Smooth muscle cell (in vitro differentiated cells): ENCODE data around the gene TAOK3. TPM values are rescaled to one million over a fixed set of nuclear protein-coding genes. Genes with fewer than 3 reads are reported as not detected.
A peak's percentile ranks its signal among the peaks of the same experiment; 100 is the strongest.
"Not testable (repeated sequence)": the region's sequence is repeated elsewhere in the genome, so short reads cannot be mapped to it uniquely, and the experiment has no call there.

ENCODE experiments used
- DNase-seq: peaks from one replicate; lab custom pipeline; 2025; ENCODE audit not compliant: unreplicated experiment; lab: John Stamatoyannopoulos, UW
- H2AFZ ChIP-seq: fragments of 200-600 bp; sonication (generic); 2 replicates; pipeline ENCODE4 v1.6.0; 2016; ENCODE audit warnings: antibody characterized with exemption, low read depth, mild to moderate bottlenecking
- H3F3A ChIP-seq: fragments of 200-600 bp; sonication (generic); 2 replicates; pipeline ENCODE4 v1.6.0; 2017; ENCODE audit warnings: antibody characterized with exemption, low read depth
- H3K27ac ChIP-seq: fragments of 200-600 bp; sonication (generic); 2 replicates; pipeline ENCODE4 v1.5.1; 2016; ENCODE audit warnings: low read depth, mild to moderate bottlenecking
- H3K27me3 ChIP-seq: fragments of 200-600 bp; sonication (generic); 2 replicates; pipeline ENCODE4 v1.6.1; 2016; ENCODE audit warnings: low read depth, mild to moderate bottlenecking
- H3K36me3 ChIP-seq: fragments of 200-600 bp; sonication (generic); 2 replicates; pipeline ENCODE4 v1.5.1; 2016; ENCODE audit warnings: low read depth
- H3K4me1 ChIP-seq: fragments of 200-600 bp; sonication (generic); 2 replicates; pipeline ENCODE4 v1.5.1; 2016; ENCODE audit warnings: low read depth
- H3K4me2 ChIP-seq: fragments of 200-600 bp; sonication (generic); 2 replicates; pipeline ENCODE4 v1.6.0; 2016; ENCODE audit warnings: mild to moderate bottlenecking
- H3K4me3 ChIP-seq: fragments of 200-600 bp; sonication (generic); 2 replicates; pipeline ENCODE4 v1.5.1; 2016; ENCODE audit warnings: mild to moderate bottlenecking
- H3K79me2 ChIP-seq: fragments of 200-600 bp; sonication (generic); 2 replicates; pipeline ENCODE4 v1.6.0; 2016; ENCODE audit warnings: low read depth, mild to moderate bottlenecking
- H3K9ac ChIP-seq: fragments of 200-600 bp; sonication (generic); 2 replicates; pipeline ENCODE4 v1.6.0; 2016; ENCODE audit warnings: low read depth
- H3K9me3 ChIP-seq: fragments of 200-600 bp; sonication (generic); replicated peaks from 2 replicates; pipeline ENCODE4 v1.5.1; 2016; ENCODE audit warnings: low read depth
- H4K20me1 ChIP-seq: fragments of 200-600 bp; sonication (generic); 2 replicates; pipeline ENCODE4 v1.6.0; 2016; ENCODE audit warnings: low read depth
- CTCF ChIP-seq: fragments of 200-600 bp; sonication (generic); IDR thresholded peaks from 2 replicates; pipeline ENCODE4 v1.5.1; 2017; ENCODE audit warnings: borderline replicate concordance, mild to moderate bottlenecking, antibody characterized with exemption; ENCODE audit not compliant: insufficient read depth, poor library complexity, severe bottlenecking
- WGBS: methylation state at CpG from one replicate; pipeline ENCODE4 v1.1.7; 2016; ENCODE audit warnings: low lambda C conversion rate; 5-methylcytosine and 5-hydroxymethylcytosine counted together
- polyA plus RNA-seq: library from polyadenylated mRNA; unstranded; fragments of >200 nt; fragmentation: Nextera tagmentation; extraction: Ambion mirVana; gene quantifications from 2 replicates; pipeline ENCODE4 v1.2.1, GENCODE V29; 2016
- total RNA-seq: library from RNA; depleted of rRNA; stranded (reverse); fragments of >200 nt; gene quantifications from 2 replicates; pipeline ENCODE4 v1.2.3, GENCODE V29; 2014

Gene TAOK3
- total and polyA plus RNA-seq, 2 experiments from 2014 or later: 7.3 to 7.9 TPM

- WGBS: 95% methylated on average over 1 of the region's 1 CpG
These were observed 123.2 kb downstream of the TAOK3 start for GRCh38 chr12:118249547-118249946.

GRCh38 chr12:118245886-118246285 lies 126.8 kb downstream of the TAOK3 start:
- 98% methylated on average over 11 of the region's 26 CpGs for WGBS
- H3K27me3 ChIP-seq, H4K20me1 ChIP-seq, H3K4me3 ChIP-seq, H2AFZ ChIP-seq, H3K79me2 ChIP-seq, DNase-seq, H3K9ac ChIP-seq, H3F3A ChIP-seq, H3K9me3 ChIP-seq, H3K4me1 ChIP-seq, H3K4me2 ChIP-seq, H3K36me3 ChIP-seq, H3K27ac ChIP-seq: not testable (repeated sequence)

More at GRCh38 chr12:118249547-118249946, 123.2 kb downstream of the TAOK3 start:
- H3K27ac ChIP-seq: no peak overlapping the region
- H3F3A ChIP-seq: no peaks in the 10 kb centered on the region
- no peaks in the 10 kb centered on the region for H3K79me2 ChIP-seq
- no peaks in the 10 kb centered on the region for H3K36me3 ChIP-seq
- no peak for DNase-seq
- H3K9ac ChIP-seq: no peak overlapping the region
- no peaks in the 10 kb centered on the region for H3K4me1 ChIP-seq
- H4K20me1 ChIP-seq: no peaks in the 10 kb centered on the region
- no peaks in the 10 kb centered on the region for H3K27me3 ChIP-seq
- no peak overlapping the region for H3K4me2 ChIP-seq
- H2AFZ ChIP-seq: no peak overlapping the region
- no peak for TF ChIP-seq CTCF
- no peak overlapping the region for H3K4me3 ChIP-seq
- no peaks in the 10 kb centered on the region for H3K9me3 ChIP-seq

- Histone ChIP-seq H3F3A (no peaks in the 10 kb centered on the region), H3K4me3 (no peak overlapping the region), H4K20me1 (no peaks in the 10 kb centered on the region), H3K36me3 (no peaks in the 10 kb centered on the region), H3K9ac (no peak overlapping the region), H3K79me2 (no peaks in the 10 kb centered on the region), H3K27me3 (no peaks in the 10 kb centered on the region), H3K27ac (peak overlapping the region; percentile 68), H3K4me1 (no peaks in the 10 kb centered on the region), H3K4me2 (no peak overlapping the region), H2AFZ (no peak overlapping the region), H3K9me3 (no peaks in the 10 kb centered on the region)
- no peak for DNase-seq
- WGBS: 84% methylated on average over 2 of the region's 2 CpGs
- no peak for TF ChIP-seq CTCF
These were observed 133.8 kb downstream of the TAOK3 start for GRCh38 chr12:118238888-118239287.

GRCh38 chr12:118237908-118238307 lies 134.8 kb downstream of the TAOK3 start:
- Histone ChIP-seq H3K9me3 (no peaks in the 10 kb centered on the region), H3K27ac (peak overlapping the region; percentile 69), H2AFZ (no peak overlapping the region), H4K20me1 (no peaks in the 10 kb centered on the region), H3K27me3 (no peaks in the 10 kb centered on the region), H3K9ac (no peak overlapping the region), H3F3A (no peaks in the 10 kb centered on the region), H3K4me3 (no peak overlapping the region), H3K36me3 (no peaks in the 10 kb centered on the region), H3K4me2 (no peak overlapping the region), H3K4me1 (no peaks in the 10 kb centered on the region), H3K79me2 (no peaks in the 10 kb centered on the region)
- no peak for DNase-seq
- WGBS: 48% methylated on average over 1 of the region's 1 CpG
- TF ChIP-seq CTCF: no peak
